ENCODE data around the gene NIPBL.

The NIPBL gene

GRCh38 chr5:37109338-37109737 lies 232.8 kb downstream of the NIPBL start:
- H3K4me3 Mint-ChIP-seq, result no peak overlapping the region
- no peaks in the 10 kb centered on the region for H3K4me1 Mint-ChIP-seq
- no peaks in the 10 kb centered on the region for H3K27me3 Mint-ChIP-seq (ENCODE audit: low read depth, poor library complexity)
- H3K27ac Mint-ChIP-seq, result no peak overlapping the region
- no peak for TF ChIP-seq CTCF (IDR thresholded peaks at IDR 0.05)
- peaks cover 92% of the 10 kb centered on the region for H3K36me3 Mint-ChIP-seq (ENCODE audit: low read depth)
- H3K9me3 Mint-ChIP-seq, result peaks cover 10% of the 10 kb centered on the region
- no peak for DNase-seq

GRCh38 chr5:37110135-37110534 lies 233.6 kb downstream of the NIPBL start:
- H3K4me3 Mint-ChIP-seq, result no peak overlapping the region
- no peak overlapping the region for H3K27ac Mint-ChIP-seq
- no peak for TF ChIP-seq CTCF (IDR thresholded peaks at IDR 0.05)
- H3K9me3 Mint-ChIP-seq, result peaks cover 6% of the 10 kb centered on the region
- DNase-seq, result no peak
- peaks cover 92% of the 10 kb centered on the region for H3K36me3 Mint-ChIP-seq (ENCODE audit: low read depth)
- H3K4me1 Mint-ChIP-seq, result no peaks in the 10 kb centered on the region
- no peaks in the 10 kb centered on the region for H3K27me3 Mint-ChIP-seq (ENCODE audit: low read depth, poor library complexity)

GRCh38 chr5:37111426-37112382 lies 235.1 kb downstream of the NIPBL start:
- H3K27ac Mint-ChIP-seq, result no peak overlapping the region
- no peaks in the 10 kb centered on the region for H3K4me1 Mint-ChIP-seq
- no peak for TF ChIP-seq CTCF (IDR thresholded peaks at IDR 0.05)
- peaks cover 91% of the 10 kb centered on the region for H3K36me3 Mint-ChIP-seq (ENCODE audit: low read depth)
- DNase-seq, result no peak
- peaks cover 3% of the 10 kb centered on the region for H3K9me3 Mint-ChIP-seq
- H3K4me3 Mint-ChIP-seq, result no peak overlapping the region
- H3K27me3 Mint-ChIP-seq (ENCODE audit: low read depth, poor library complexity), result no peaks in the 10 kb centered on the region

DNA sequence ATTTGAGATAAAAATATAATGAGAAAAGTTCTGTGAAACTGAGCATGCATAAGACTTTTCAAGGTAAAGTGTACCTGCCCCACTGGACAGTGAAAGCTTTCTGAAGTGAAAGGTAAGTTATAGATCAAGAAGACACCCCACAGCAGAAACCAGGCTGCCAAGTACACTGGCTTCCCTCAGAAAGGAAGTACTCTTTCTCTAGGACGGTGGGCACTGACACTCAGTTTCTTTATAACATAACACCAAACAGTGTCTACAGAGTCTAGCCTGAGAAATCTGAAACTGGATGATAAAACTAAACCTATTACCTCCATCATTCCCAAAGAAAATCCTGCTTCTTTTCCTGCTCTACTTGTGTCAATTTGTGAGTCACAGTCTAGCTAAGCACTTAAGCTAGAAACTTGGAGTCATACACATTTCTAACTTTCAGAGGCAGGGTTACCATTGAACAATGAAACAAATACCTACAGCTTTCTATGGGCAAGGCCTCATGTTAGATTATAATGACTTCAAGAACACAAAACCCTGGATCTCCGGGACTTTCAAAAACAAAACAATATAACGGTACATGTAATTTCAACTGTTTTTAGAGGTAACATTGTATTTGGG lies 235.9 kb downstream of the NIPBL start:
- peaks cover 3% of the 10 kb centered on the region for H3K9me3 Mint-ChIP-seq
- no peak for TF ChIP-seq CTCF (IDR thresholded peaks at IDR 0.05)
- DNase-seq, result no peak
- no peak overlapping the region for H3K27ac Mint-ChIP-seq
- no peaks in the 10 kb centered on the region for H3K27me3 Mint-ChIP-seq (ENCODE audit: low read depth, poor library complexity)
- H3K4me1 Mint-ChIP-seq, result no peaks in the 10 kb centered on the region
- H3K4me3 Mint-ChIP-seq, result no peak overlapping the region
- peaks cover 88% of the 10 kb centered on the region for H3K36me3 Mint-ChIP-seq (ENCODE audit: low read depth)
